ENCODE data around the gene RITA1.

- TF ChIP-seq, protein P1, sequence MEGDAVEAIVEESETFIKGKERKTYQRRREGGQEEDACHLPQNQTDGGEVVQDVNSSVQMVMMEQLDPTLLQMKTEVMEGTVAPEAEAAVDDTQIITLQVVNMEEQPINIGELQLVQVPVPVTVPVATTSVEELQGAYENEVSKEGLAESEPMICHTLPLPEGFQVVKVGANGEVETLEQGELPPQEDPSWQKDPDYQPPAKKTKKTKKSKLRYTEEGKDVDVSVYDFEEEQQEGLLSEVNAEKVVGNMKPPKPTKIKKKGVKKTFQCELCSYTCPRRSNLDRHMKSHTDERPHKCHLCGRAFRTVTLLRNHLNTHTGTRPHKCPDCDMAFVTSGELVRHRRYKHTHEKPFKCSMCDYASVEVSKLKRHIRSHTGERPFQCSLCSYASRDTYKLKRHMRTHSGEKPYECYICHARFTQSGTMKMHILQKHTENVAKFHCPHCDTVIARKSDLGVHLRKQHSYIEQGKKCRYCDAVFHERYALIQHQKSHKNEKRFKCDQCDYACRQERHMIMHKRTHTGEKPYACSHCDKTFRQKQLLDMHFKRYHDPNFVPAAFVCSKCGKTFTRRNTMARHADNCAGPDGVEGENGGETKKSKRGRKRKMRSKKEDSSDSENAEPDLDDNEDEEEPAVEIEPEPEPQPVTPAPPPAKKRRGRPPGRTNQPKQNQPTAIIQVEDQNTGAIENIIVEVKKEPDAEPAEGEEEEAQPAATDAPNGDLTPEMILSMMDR (IDR thresholded peaks at IDR 0.05; ENCODE audit: low read depth, low read length, poor library complexity, severe bottlenecking): no peak
- no peak for TF ChIP-seq EZH2phosphoT487 (IDR thresholded peaks at IDR 0.05; ENCODE audit: borderline replicate concordance, low read length)
Observed at GRCh38 chr12:113152196-113152834, 33.2 kb upstream of the RITA1 start.
